Measurements from ENCODE around the gene PTBP3.

The PTBP3 gene

GRCh38 chr9:112280904-112281303 lies 52.5 kb downstream of the PTBP3 start:
- Histone ChIP-seq H3K27me3 (replicated peaks; ENCODE audit: control insufficient read depth, insufficient read depth, low read length) (no peaks in the 10 kb centered on the region), H3K36me3 (ENCODE audit: control insufficient read depth, insufficient read depth, low read length) (peaks cover 4% of the 10 kb centered on the region), H3K4me3 (replicated peaks; ENCODE audit: low read depth, low read length) (no peak overlapping the region)
- DNase-seq (ENCODE audit: extremely low read depth, insufficient read length) = no peak
- no peak for TF ChIP-seq CTCF (IDR thresholded peaks at IDR 0.05; ENCODE audit: insufficient read depth, low read length, poor library complexity, severe bottlenecking)

GRCh38 chr9:112279501-112279900 lies 53.9 kb downstream of the PTBP3 start:
- Histone ChIP-seq H3K27me3 (replicated peaks; ENCODE audit: control insufficient read depth, insufficient read depth, low read length) (no peaks in the 10 kb centered on the region), H3K4me3 (replicated peaks; ENCODE audit: low read depth, low read length) (no peak overlapping the region), H3K36me3 (ENCODE audit: control insufficient read depth, insufficient read depth, low read length) (peaks cover 4% of the 10 kb centered on the region)
- TF ChIP-seq CTCF (IDR thresholded peaks at IDR 0.05; ENCODE audit: insufficient read depth, low read length, poor library complexity, severe bottlenecking) = no peak
- DNase-seq (ENCODE audit: extremely low read depth, insufficient read length) = no peak

GRCh38 chr9:112278152-112278551 lies 55.3 kb downstream of the PTBP3 start:
- Histone ChIP-seq H3K36me3 (ENCODE audit: control insufficient read depth, insufficient read depth, low read length) (no peaks in the 10 kb centered on the region; the same call in 1 of the 2 replicates), H3K27me3 (replicated peaks; ENCODE audit: control insufficient read depth, insufficient read depth, low read length) (no peaks in the 10 kb centered on the region), H3K4me3 (replicated peaks; ENCODE audit: low read depth, low read length) (no peak overlapping the region)
- DNase-seq (ENCODE audit: extremely low read depth, insufficient read length) = no peak
- no peak for TF ChIP-seq CTCF (IDR thresholded peaks at IDR 0.05; ENCODE audit: insufficient read depth, low read length, poor library complexity, severe bottlenecking)

GRCh38 chr9:112274600-112274999 lies 58.8 kb downstream of the PTBP3 start:
- Histone ChIP-seq H3K27me3 (replicated peaks; ENCODE audit: control insufficient read depth, insufficient read depth, low read length) (no peaks in the 10 kb centered on the region), H3K4me3 (replicated peaks; ENCODE audit: low read depth, low read length) (no peak overlapping the region), H3K36me3 (ENCODE audit: control insufficient read depth, insufficient read depth, low read length) (peaks cover 3% of the 10 kb centered on the region; the same call in 1 of the 2 replicates)
- no peak for DNase-seq (ENCODE audit: extremely low read depth, insufficient read length)
- TF ChIP-seq CTCF (IDR thresholded peaks at IDR 0.05; ENCODE audit: insufficient read depth, low read length, poor library complexity, severe bottlenecking) = no peak

GRCh38 chr9:112273876-112274275 lies 59.5 kb downstream of the PTBP3 start:
- no peaks in the 10 kb centered on the region for H3K27me3 ChIP-seq (replicated peaks; ENCODE audit: control insufficient read depth, insufficient read depth, low read length)
- no peak overlapping the region for H3K4me3 ChIP-seq (replicated peaks; ENCODE audit: low read depth, low read length)
- H3K36me3 ChIP-seq (ENCODE audit: control insufficient read depth, insufficient read depth, low read length) = peaks cover 3% of the 10 kb centered on the region; the same call in 1 of the 2 replicates
- no peak for TF ChIP-seq CTCF (IDR thresholded peaks at IDR 0.05; ENCODE audit: insufficient read depth, low read length, poor library complexity, severe bottlenecking)
- no peak for DNase-seq (ENCODE audit: extremely low read depth, insufficient read length)

GRCh38 chr9:112271466-112272098 lies 61.8 kb downstream of the PTBP3 start:
- H3K27me3 ChIP-seq (replicated peaks; ENCODE audit: control insufficient read depth, insufficient read depth, low read length) = no peaks in the 10 kb centered on the region
- no peak for TF ChIP-seq CTCF (IDR thresholded peaks at IDR 0.05; ENCODE audit: insufficient read depth, low read length, poor library complexity, severe bottlenecking)
- no peak overlapping the region for H3K4me3 ChIP-seq (replicated peaks; ENCODE audit: low read depth, low read length)
- no peak for DNase-seq (ENCODE audit: extremely low read depth, insufficient read length)
- peaks cover 3% of the 10 kb centered on the region; the same call in 1 of the 2 replicates for H3K36me3 ChIP-seq (ENCODE audit: control insufficient read depth, insufficient read depth, low read length)

Measured in GM06990 (cell line).